Activated T-cell treated with anti-CD3 and anti-CD28 coated beads, Interleukin-2, amount 50 U/mL, for 72 hours (primary cell): ENCODE results near the gene ANKHD1. TPM values are rescaled to one million over a fixed set of nuclear protein-coding genes. Genes with fewer than 3 reads are reported as not detected.

Experiments used
- ATAC-seq, 2 donors: fragments of 150-1000 bp; cut with Tn5 transposase; replicated peaks in 1 of 2; 2 replicates each; pipeline ENCODE4 v1.10.0; 2021; ENCODE audit warnings: moderate library complexity in 2 of 2, mild to moderate bottlenecking in 1 of 2
- DNase-seq, 2 donors: peaks; one replicate each; pipeline ENCODE4 v3.0.0; 2021 to 2022; ENCODE audit warnings: mixed read lengths in 1 of 2
- H3K27ac Mint-ChIP-seq: one replicate; pipeline ENCODE4 v1.8.0; 2022; ENCODE audit warnings: mild to moderate bottlenecking, moderate library complexity, mixed read lengths
- H3K27me3 Mint-ChIP-seq: one replicate; pipeline ENCODE4 v1.8.0; 2022; ENCODE audit warnings: low read depth, mixed read lengths
- H3K36me3 Mint-ChIP-seq, 2 donors: one replicate each; pipeline ENCODE4 v1.8.0; 2022; ENCODE audit warnings: mixed read lengths in 2 of 2, mild to moderate bottlenecking in 1 of 2; ENCODE audit not compliant: insufficient read depth in 2 of 2
- H3K4me1 Mint-ChIP-seq: one replicate; pipeline ENCODE4 v1.8.0; 2022; ENCODE audit warnings: low read depth, mixed read lengths
- H3K4me3 Mint-ChIP-seq, 2 donors: one replicate each; pipeline ENCODE4 v1.8.0; 2022; ENCODE audit warnings: mild to moderate bottlenecking in 2 of 2, mixed read lengths in 2 of 2, moderate library complexity in 2 of 2
- H3K9me3 Mint-ChIP-seq, 2 donors: one replicate each; pipeline ENCODE4 v1.8.0; 2022; ENCODE audit warnings: mixed read lengths in 2 of 2
- total RNA-seq, 2 donors: library from RNA; stranded (reverse); gene quantifications; one replicate each; pipeline ENCODE4 v1.2.3, GENCODE V29; 2022

ANKHD1 gene
- total RNA-seq, 2 donors from 2014 or later, result 122 to 140 TPM

DNA sequence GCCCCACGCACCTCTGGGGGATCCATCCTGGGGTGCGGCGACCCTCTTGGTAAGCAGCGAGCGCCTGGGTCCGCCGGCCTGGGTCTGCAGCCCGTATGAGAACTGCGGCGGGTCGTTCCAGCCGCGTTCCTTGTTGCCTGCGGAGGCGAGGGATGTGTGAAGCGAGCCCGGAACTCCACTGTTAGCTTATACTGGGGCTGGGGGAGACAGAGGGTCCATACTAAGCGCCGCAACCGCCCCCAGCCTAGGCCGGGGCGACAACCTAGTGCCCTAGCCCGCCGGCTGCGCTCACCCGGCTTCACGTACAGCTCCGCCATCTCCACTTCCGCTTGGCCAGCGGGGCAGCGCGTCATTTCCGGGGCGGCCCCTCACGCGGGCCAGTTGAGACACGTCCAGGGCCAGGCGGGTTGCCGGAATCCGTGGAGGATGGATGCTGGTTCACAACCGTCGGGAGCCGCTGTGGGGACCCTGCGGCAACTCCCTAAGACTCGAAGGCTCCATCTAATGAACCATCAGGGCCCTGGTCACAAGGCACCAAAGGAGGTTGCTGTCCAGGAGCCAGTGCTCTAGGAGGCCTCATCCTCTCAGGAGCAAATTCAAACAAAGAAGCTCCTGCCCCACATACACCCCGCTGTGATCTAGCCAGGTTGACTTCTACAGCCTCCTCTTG, 155.6 kb downstream of the ANKHD1 start, which contains the start of gene SRA1:
SRA1 (minus strand) TSS at position 338 of the 670 bp plus-strand sequence; CDS start at position 317, 21 bp downstream.
- no peaks in the 10 kb centered on the region for H3K27me3 Mint-ChIP-seq
- H3K9me3 Mint-ChIP-seq, result no peaks in the 10 kb centered on the region
- DNase-seq, result peak; percentile 93 to 96
- peaks cover 14 to 18% of the 10 kb centered on the region in 2 donors for H3K36me3 Mint-ChIP-seq
- peak; percentile 94 for ATAC-seq
- peaks cover 51% of the 10 kb centered on the region for H3K4me1 Mint-ChIP-seq
- H3K4me3 Mint-ChIP-seq, result peak within 1 kb of the TSS; percentile 88 to 91
- H3K27ac Mint-ChIP-seq, result peak within 1 kb of the TSS; percentile 95

DNA sequence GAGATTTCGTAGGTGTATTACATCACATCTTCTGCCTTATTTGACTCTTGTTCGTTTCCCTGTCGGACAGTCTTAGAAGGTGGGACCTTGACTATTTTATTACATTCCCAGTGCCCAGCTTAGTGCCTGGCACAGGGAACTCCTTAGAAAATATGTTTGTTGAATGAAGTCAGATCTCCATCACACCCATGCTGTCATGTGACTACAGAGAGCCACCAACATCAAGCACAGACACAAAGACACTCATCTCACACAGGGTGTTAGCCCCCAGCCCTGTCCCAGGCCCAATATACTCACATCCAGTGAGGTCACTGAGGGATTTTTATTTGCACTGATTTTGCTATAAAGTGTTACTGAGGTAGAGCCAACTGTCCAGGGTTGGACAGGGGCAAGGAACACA, 156.3 kb downstream of the ANKHD1 start:
- ATAC-seq (no peak), DNase-seq (no peak)
- Mint-ChIP-seq H3K27me3 (no peaks in the 10 kb centered on the region), H3K36me3 (peaks cover 10 to 16% of the 10 kb centered on the region in 2 donors), H3K27ac (peak overlapping the region; percentile 94), H3K4me1 (peaks cover 46% of the 10 kb centered on the region), H3K9me3 (no peaks in the 10 kb centered on the region), H3K4me3 (peak overlapping the region; percentile 88 to 91)

DNA sequence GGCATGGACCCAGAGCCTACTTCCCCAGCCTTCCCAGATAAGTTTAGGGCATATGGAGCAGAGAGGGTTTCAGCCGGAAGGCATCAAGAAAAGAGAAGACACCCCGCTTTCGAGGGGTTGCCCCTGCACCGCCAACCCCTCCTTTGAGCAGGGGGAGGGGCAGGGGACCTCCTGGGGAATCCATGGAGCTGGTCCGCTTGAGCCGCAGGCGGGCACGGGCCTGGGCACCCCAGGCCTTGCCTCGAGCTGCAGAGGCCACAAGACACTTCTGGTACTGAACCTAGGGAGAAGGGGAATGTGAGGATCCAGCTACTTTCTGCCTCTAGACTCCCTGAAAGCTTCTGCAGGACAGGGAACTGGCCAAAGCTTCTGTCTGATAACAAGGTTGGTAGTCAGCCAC, 156.9 kb downstream of the ANKHD1 start:
- Mint-ChIP-seq H3K27me3 (no peaks in the 10 kb centered on the region), H3K9me3 (no peaks in the 10 kb centered on the region), H3K4me1 (peaks cover 40% of the 10 kb centered on the region), H3K27ac (no peak overlapping the region), H3K36me3 (peaks cover 5 to 13% of the 10 kb centered on the region in 2 donors), H3K4me3 (no peak overlapping the region)
- DNase-seq, result no peak
- no peak for ATAC-seq

DNA sequence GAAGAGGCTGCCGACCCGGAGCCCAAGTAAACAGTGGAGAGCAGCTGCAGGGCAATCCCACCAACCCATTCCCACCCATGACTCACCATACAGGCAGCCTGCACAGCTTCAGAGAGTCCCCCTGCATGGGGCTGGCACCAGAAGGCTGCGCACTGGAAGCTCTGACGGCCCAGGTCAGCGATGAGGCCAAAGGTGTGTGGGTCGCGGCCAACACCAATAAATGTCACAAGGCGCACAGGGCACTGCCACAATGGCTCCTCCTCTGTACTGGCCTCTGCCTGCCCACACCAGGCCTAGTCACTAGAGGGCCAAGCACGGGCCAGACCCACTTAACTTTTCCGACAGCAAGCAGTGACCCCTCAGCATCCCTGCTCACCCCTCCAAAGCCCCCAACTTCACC, 158.6 kb downstream of the ANKHD1 start:
- DNase-seq, result no peak
- Mint-ChIP-seq H3K27me3 (no peaks in the 10 kb centered on the region), H3K9me3 (no peaks in the 10 kb centered on the region), H3K4me1 (peaks cover 29% of the 10 kb centered on the region), H3K36me3 (peaks cover 5 to 11% of the 10 kb centered on the region in 2 donors), H3K27ac (no peak overlapping the region), H3K4me3 (no peak overlapping the region)
- no peak for ATAC-seq

DNA sequence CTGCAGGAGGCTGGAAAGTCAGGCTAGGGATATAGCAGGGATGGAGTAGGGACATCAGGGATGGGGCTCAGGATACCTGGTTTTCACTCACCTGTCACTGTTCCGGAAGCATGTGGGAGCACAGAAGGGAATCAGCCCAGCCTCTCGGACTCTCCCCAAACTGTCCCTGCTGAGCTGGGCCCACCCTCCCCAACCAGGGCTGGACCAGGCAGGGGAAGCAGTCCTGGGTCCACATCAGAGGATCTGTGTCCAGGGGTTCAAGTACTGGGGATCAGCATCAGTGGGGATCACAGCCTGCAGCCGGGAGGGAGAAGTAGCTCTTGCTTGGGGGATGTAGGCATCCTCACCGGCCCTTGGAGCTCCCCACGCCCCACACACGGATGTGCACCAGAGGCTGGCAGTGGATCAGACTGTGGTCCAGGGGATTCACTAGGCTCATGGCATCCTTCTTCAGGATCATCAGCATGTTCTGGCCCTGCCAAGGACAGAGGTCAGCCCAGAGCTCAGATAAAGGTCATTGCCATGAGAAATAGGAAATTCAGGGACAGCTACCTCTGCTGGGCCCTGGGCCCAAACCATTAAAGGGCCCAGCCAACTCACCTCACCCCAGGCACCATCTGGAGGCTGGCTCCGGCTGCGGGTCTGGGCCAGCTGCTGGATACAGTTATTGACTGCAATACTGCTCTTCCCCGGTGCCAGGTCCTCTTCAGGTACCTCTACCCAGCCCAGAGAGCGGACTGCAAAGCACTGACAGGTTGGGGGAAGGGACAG, 160.3 kb downstream of the ANKHD1 start:
- H3K27me3 Mint-ChIP-seq, result no peaks in the 10 kb centered on the region
- H3K36me3 Mint-ChIP-seq, result peaks cover 5 to 12% of the 10 kb centered on the region in 2 donors
- no peak overlapping the region for H3K4me3 Mint-ChIP-seq
- H3K27ac Mint-ChIP-seq, result no peak overlapping the region
- DNase-seq, result no peak
- H3K4me1 Mint-ChIP-seq, result peaks cover 30% of the 10 kb centered on the region
- no peaks in the 10 kb centered on the region for H3K9me3 Mint-ChIP-seq
- no peak for ATAC-seq

DNA sequence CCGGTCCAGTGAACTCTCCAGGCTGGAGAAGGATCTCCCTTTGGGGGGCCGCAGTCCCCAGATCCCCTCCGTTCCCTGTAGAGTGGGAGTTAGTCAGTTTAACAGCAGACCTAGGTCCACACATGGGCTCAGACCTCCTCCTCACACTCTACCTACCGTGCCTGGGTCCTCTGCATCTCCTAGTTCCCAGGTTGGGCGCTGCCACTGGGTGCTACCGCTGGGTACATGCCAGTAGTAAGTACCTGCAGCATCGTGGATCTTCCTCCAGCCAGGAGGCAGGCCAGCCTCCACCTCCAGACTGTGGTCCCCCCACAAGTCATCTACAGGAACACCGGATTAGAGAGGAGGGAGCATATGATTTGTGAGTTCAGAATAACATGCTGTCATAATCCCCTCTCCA, 162.0 kb downstream of the ANKHD1 start:
- peaks cover 7 to 21% of the 10 kb centered on the region in 2 donors for H3K36me3 Mint-ChIP-seq
- no peak for DNase-seq
- H3K4me3 Mint-ChIP-seq, result peak overlapping the region; percentile 94 to 98
- no peaks in the 10 kb centered on the region for H3K27me3 Mint-ChIP-seq
- H3K4me1 Mint-ChIP-seq, result peaks cover 38% of the 10 kb centered on the region
- ATAC-seq, result no peak
- no peaks in the 10 kb centered on the region for H3K9me3 Mint-ChIP-seq
- H3K27ac Mint-ChIP-seq, result peak overlapping the region; percentile 86

DNA sequence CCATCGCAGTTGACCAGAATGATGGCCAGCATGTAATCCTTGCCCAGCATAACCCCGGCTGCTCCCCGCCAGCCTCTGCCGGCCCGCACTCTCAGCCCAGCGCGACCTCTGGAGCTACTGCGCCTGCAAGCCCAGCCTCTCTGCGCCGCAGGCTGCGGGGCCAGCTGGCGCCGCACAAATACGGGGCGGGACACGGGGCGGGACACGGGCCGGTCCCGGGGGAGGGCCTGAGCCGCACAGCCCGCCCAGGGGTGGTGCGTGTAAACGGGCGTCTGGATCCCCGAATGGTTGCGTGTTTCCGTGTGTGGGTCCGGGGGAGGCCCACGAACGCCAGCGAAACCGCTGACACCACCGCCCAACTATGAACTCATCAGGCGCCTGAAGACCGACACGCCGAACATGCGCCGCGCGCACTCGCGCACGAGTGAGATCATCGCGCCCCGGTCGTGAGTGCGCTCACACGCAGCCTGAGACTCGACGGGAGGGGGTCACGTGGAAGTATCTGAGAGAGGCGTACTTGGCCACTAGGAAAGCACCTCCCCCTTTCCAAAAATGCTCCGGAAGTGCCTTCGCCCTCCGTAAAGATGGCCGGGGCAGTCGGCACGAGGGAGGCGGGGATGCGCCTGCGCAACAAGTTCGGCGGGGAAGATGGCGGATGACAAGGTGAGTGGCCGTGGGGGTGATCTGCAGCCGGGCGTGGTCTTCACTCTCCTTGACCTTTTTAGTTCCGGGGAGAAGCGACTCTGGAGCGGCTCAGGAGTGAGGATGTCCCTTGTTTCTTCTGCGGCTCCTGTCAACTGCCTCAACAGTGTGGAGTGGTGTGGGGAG, 162.8 kb downstream of the ANKHD1 start, which contains the start of the genes APBB3 and SLC35A4:
APBB3 (minus strand) TSS at position 403 of the 828 bp plus-strand sequence; CDS start at position 50, 353 bp downstream.
SLC35A4 (plus strand) TSS at position 633 of the 828 bp plus-strand sequence. CDS start 2,342 bp downstream, outside the sequence.
- peak; percentile 91 to 92 for ATAC-seq
- Mint-ChIP-seq H3K27ac (peak within 1 kb of the TSS; percentile 99), H3K27me3 (no peaks in the 10 kb centered on the region), H3K9me3 (no peaks in the 10 kb centered on the region), H3K4me1 (peaks cover 46% of the 10 kb centered on the region), H3K4me3 (peak within 1 kb of the TSS; percentile 94 to 98), H3K36me3 (peaks cover 7 to 21% of the 10 kb centered on the region in 2 donors)
- DNase-seq, result peak; percentile 94 to 98

DNA sequence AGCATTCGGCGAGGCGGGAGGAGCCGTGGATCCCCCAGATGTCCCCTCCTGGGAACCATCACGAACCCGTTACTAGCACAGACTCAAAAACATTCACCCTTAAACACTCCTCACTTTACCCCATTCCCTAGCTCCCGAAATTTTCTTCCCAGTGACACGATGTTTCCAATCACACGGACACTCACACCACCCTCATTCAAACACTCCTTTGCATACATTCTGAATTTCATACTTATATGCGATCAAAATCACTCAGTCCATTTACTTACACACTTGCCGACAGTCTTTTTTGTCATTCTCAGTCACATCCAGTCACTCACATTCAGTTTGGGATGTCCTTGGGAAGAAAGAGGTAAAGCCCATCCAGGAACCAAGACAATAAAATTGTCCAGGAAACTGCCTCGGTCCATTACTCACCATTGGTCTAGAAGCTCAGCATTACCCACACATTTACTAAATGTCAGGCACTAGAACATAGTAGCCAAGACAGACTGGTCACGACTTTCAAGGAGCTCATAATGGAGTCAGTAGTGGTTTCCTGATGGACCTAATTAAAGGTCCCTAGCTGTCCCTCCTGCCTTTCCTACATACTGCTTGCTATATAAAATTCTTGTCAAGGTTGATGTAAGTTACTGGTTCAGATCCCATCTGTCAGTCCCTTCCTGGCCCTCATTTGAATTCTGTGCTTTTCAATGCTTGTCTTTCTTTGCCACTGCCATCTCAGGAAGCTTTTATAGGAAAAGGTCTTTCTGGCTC, 163.6 kb downstream of the ANKHD1 start:
- peaks cover 51% of the 10 kb centered on the region for H3K4me1 Mint-ChIP-seq
- H3K27ac Mint-ChIP-seq, result peak overlapping the region; percentile 99
- peak overlapping the region; percentile 94 to 98 for H3K4me3 Mint-ChIP-seq
- no peaks in the 10 kb centered on the region for H3K27me3 Mint-ChIP-seq
- DNase-seq (no peak), ATAC-seq (no peak)
- peaks cover 7 to 21% of the 10 kb centered on the region in 2 donors for H3K36me3 Mint-ChIP-seq
- no peaks in the 10 kb centered on the region for H3K9me3 Mint-ChIP-seq

DNA sequence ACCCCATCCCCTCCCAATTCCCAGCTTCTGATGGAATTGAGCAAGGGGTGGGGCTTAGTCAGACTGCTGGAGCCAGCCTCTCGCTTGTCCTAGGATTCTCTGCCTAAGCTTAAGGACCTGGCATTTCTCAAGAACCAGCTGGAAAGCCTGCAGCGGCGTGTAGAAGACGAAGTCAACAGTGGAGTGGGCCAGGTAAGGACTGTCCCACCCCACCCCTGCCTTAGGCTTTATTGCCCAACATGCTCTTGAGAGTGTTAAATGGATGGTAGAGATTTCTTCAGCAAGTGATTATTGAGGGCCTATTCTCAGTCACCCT, 164.1 kb downstream of the ANKHD1 start:
- ATAC-seq (no peak), DNase-seq (no peak)
- H3K4me3 Mint-ChIP-seq, result peak overlapping the region; percentile 94 to 98
- no peaks in the 10 kb centered on the region for H3K9me3 Mint-ChIP-seq
- H3K27me3 Mint-ChIP-seq, result no peaks in the 10 kb centered on the region
- peaks cover 53% of the 10 kb centered on the region for H3K4me1 Mint-ChIP-seq
- H3K27ac Mint-ChIP-seq, result peak overlapping the region; percentile 99
- H3K36me3 Mint-ChIP-seq, result peaks cover 7 to 23% of the 10 kb centered on the region in 2 donors

DNA sequence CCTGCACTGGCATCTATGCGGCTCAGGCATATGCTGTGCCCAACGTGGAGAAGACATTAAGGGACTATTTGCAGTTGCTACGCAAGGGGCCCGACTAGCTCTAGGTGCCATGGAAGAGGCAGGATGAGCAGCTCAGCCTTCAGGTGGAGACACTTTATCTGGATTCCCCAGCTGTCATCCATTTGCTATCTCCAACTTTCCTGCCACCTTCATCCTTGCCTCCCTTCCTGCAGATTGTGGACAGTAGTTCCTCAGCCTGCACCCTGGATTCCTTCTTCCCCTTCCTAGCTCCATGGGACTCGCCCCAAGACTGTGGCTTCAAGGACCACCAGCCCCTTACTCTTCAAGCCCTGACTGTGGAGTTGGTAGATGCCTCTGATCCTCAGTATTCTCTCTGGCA, 165.0 kb downstream of the ANKHD1 start:
- Mint-ChIP-seq H3K4me1 (peaks cover 53% of the 10 kb centered on the region), H3K27ac (peak overlapping the region; percentile 11), H3K27me3 (no peaks in the 10 kb centered on the region), H3K9me3 (no peaks in the 10 kb centered on the region), H3K4me3 (peak overlapping the region; percentile 9 to 13), H3K36me3 (peaks cover 7 to 23% of the 10 kb centered on the region in 2 donors)
- DNase-seq (no peak), ATAC-seq (no peak)

DNA sequence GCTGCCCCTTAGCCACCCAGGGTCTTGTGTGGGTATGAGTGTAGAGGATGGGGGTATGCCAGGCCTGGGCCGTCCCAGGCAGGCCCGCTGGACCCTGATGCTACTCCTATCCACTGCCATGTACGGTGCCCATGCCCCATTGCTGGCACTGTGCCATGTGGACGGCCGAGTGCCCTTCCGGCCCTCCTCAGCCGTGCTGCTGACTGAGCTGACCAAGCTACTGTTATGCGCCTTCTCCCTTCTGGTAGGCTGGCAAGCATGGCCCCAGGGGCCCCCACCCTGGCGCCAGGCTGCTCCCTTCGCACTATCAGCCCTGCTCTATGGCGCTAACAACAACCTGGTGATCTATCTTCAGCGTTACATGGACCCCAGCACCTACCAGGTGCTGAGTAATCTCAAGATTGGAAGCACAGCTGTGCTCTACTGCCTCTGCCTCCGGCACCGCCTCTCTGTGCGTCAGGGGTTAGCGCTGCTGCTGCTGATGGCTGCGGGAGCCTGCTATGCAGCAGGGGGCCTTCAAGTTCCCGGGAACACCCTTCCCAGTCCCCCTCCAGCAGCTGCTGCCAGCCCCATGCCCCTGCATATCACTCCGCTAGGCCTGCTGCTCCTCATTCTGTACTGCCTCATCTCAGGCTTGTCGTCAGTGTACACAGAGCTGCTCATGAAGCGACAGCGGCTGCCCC, 165.6 kb downstream of the ANKHD1 start:
- Mint-ChIP-seq H3K4me3 (peak overlapping the region; percentile 9 to 13), H3K27me3 (no peaks in the 10 kb centered on the region), H3K4me1 (peaks cover 53% of the 10 kb centered on the region), H3K36me3 (peaks cover 7 to 23% of the 10 kb centered on the region in 2 donors), H3K9me3 (no peaks in the 10 kb centered on the region), H3K27ac (peak overlapping the region; percentile 11)
- no peak for ATAC-seq
- DNase-seq, result no peak

DNA sequence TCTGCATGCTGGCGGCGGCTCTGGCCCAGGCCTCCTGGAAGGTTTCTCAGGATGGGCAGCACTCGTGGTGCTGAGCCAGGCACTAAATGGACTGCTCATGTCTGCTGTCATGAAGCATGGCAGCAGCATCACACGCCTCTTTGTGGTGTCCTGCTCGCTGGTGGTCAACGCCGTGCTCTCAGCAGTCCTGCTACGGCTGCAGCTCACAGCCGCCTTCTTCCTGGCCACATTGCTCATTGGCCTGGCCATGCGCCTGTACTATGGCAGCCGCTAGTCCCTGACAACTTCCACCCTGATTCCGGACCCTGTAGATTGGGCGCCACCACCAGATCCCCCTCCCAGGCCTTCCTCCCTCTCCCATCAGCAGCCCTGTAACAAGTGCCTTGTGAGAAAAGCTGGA, 166.2 kb downstream of the ANKHD1 start:
- peaks cover 53% of the 10 kb centered on the region for H3K4me1 Mint-ChIP-seq
- DNase-seq (no peak), ATAC-seq (no peak)
- peaks cover 7 to 23% of the 10 kb centered on the region in 2 donors for H3K36me3 Mint-ChIP-seq
- peak overlapping the region in 1 of 2 donors; percentile 9 for H3K4me3 Mint-ChIP-seq
- H3K27me3 Mint-ChIP-seq, result no peaks in the 10 kb centered on the region
- H3K27ac Mint-ChIP-seq, result peak overlapping the region; percentile 3
- no peaks in the 10 kb centered on the region for H3K9me3 Mint-ChIP-seq
